GM21390 (cell line): ENCODE measurements around the gene SRBD1.

Source experiments
- ATAC-seq: cut with Tn5 transposase; IDR thresholded peaks from one replicate; pipeline ENCODE4 v1.9.1; 2021; ENCODE audit not compliant: unreplicated experiment

The SRBD1 gene

DNA sequence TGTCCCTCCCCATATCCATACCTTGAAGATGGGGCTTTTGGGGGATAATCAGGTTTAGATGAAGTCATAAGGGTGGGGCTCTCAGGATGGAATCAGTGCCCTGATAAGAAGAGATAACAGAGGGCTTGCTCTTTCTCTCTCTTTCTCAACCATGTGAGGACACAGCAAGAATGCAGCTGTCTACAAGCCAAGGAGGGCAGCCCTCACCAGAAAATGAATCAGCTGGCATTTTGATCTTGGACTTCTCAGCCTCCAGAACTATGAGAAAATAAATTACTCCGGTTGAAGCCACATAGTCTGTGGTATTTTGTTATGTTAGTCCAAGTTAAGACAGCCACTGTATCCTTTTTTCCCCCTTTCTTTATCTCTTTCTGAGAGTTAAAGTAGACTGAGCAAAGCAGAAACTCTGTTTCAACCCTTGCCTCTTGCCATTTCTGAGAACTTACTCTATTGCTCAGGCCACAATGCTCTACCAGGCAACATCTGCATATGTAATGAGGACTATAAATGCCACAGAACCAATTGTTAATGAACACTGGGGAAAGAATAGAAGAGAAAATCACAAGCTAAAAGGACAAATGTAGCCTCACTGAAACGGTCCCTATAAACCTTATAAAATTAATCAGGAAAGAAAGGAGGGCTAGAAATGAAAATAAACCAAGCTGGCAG, 56.9 kb downstream of the SRBD1 start:
- ATAC-seq: no peak

GRCh38 chr2:45551862-45552261, 59.2 kb downstream of the SRBD1 start:
- no peak for ATAC-seq

DNA sequence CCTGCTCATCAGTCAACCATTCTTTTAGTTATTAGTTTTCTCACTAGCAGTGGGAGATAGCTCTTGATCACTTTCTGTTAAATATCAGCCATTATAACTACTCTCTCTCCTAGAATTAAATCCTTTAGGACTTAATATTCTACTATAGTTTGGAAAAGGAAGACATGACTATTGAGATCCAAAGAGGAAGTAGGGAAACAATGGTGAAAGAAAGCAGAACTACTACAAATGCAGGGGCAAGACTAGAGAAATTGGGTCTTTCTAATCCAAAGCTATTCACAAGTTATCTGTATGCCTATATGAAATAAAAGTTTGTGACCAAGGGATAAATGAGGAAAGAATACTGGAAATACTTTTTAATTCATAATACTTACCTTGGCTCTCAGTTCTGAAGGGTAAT, 65.1 kb downstream of the SRBD1 start:
- ATAC-seq: no peak

DNA sequence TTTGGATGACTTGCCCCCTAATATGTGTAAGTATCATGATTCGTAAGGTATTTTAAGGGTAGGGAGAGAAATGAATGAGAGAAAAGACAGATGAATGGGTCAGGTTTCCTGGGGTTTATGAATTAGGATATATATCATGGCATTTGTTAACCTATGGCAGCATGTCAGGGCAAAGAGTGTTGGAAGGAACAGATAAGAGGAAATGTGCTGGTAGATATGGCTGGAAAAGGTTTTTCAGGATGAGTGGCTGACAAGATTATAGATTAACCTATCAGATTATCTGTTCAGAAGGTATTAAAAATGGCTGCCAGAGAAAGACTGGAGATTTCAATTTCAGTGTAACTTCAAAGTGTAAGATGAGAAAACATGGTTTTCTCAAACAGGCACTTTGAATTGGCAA, 67.8 kb downstream of the SRBD1 start:
- no peak for ATAC-seq

DNA sequence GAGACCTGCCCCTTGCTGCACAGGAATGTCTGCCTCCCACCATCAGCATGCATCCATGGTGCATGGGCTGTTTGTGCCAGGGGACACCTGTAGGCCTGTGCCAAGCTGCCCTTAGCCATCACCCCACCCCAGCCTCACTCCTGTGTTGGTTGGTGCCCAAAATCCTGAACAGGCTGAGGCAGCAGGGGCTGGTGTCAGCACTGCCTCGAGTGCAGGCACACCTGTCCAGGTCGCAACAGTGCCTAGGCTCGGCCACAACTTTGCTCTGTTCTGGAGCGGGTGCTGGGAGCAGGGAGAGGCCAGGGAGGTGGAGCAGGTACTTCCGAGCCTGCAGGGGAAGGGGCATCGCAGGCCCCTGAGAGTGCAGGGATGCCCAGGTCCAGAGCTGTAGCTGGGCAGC, 69.1 kb downstream of the SRBD1 start:
- ATAC-seq: no peak

GRCh38 chr2:45541450-45541849, 69.6 kb downstream of the SRBD1 start:
- no peak for ATAC-seq

DNA sequence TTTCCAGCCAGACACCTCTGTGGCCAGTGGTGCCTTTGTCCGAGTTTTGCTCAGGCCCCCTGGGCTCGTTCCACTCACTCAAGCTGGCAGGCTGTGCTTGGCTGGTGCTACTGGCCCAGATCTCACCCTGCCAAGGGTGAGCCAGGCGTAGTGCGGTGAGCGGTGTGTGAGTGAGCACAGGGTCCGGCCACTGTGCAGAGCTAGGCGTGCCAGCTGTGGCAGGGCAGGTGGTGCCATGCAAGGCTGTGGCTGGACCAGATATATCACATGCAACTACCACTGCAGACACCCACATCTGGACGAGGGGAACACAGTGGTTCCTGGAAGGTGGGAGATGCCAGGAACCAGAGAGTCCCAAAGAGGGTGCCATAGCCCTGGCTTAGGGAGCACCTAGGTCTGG, 70.1 kb downstream of the SRBD1 start:
- ATAC-seq: no peak

DNA sequence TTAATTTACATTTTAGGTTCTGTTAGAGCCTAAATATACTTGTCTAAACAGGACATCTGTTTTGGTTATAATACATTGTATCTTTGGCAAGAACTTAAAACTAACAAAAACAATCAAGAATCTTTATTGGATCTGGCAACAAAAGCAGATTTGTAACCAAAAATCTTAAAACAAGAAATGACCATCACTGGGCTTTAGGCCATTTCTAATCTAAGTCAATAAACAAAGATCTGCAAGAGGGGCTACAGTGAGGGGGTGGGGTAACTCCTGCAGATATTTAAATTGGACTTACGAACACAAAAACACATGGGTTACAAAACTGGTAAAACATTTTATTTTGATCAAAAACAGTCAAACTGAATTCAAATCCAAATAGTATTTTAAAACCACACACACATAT, 77.3 kb downstream of the SRBD1 start:
- ATAC-seq: no peak

DNA sequence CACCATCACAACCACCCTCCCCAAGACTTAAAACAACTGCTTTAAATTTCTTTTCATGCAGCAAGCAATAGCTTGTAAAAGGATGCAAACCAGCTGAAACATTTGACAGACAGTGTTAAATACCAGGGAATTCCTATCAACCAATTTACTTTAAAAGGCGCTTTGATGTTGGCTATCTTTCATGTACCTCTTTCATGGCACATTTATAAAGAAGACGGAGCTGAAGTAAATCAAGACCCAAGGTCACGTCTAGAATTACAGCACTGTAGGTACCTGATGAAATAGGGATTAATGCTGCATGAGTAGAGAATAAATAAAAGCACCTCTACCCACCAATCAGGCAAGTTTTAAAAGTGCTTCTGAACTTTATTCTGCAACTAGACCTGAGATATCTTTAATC, 78.9 kb downstream of the SRBD1 start:
- ATAC-seq: no peak

DNA sequence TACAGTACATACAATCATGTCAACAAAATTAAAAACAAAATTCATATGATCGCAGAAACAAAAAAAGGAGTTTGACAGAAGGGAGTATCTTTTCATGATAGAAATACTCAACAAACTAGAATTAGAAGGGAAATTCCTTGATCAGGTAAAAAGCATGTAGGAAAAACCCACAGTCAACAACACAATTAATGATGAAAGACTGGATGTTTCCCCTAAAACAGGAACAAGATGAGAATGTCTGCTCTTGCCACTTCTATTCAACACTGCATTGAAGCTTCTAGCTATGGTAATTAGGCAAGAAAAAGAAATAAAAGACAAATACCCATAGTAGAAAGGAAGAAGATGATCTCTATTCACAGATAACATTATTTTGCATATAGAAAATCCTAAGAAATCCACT, 87.1 kb downstream of the SRBD1 start:
- ATAC-seq: no peak

DNA sequence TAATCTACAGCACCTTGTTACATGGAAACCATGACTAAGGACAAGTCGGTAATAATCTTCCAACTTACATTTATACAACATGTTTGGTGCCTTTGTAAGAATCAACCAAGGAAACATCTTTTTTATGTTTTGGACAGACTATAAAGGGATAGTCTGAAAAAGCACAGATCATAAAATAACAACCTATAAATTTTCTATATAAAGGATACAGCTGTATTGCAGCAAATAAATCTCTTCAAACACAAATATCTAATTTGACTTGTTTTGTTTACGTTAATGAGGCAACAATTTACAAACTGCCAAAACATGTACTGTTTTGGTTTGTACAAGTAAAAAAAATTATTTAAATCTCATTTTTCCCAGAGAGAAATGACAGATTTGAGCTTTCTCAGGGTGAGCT, 92.5 kb downstream of the SRBD1 start:
- no peak for ATAC-seq

DNA sequence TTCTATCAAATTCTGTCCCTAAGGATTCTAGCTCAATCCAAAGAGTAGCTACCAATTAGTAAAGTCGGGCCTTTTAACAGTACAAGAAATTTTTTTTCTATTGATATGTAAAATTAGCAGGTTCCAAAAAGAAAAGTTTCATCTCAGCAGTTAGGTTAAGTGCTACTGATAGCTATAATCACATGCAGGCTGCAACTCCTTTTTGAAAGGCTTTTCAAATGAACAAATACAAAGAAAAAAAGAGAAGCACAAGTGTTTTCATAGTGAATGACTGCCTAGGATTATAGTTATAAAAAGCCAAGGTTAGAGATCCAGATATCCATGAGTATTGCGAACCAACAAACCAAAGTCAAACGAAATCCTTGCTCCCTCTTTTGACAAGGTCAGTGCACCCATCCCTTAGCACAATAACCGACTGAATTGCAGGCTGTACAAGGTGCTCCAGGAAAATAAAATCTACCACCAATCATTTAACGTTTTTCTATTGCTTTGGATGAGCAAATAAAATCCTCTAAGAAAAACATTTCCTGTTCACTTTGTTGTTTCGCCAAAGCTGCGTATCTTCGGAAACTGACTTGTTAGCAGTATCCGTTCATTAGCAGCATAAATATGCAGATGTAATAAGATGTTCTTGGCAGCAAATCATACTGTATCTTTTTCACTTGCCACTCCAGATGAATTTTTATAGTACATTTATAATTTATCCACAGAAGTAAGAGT, 100.2 kb downstream of the SRBD1 start:
- no peak for ATAC-seq

- no peak for ATAC-seq
Observed at GRCh38 chr2:45506756-45507155, 104.3 kb downstream of the SRBD1 start.

DNA sequence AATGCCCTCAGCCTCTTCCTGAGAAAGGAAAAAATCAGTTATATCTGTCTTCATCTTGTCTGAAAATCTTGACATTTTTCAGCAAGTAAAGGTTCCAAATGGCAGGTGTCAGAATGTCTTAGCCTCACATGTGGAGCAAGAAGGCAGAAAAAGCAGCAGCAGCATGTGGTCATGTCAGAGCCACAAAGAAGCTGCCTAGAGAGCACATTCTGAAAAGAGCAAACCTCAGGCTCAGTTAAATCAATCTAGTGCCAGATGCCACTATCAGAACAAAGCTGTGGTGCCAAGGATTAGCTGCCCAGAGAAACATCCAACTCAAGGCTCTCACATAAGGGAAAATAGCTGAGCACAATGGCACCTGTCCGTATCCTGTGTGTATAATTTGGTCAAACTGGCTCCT, 105.9 kb downstream of the SRBD1 start:
- ATAC-seq: no peak

DNA sequence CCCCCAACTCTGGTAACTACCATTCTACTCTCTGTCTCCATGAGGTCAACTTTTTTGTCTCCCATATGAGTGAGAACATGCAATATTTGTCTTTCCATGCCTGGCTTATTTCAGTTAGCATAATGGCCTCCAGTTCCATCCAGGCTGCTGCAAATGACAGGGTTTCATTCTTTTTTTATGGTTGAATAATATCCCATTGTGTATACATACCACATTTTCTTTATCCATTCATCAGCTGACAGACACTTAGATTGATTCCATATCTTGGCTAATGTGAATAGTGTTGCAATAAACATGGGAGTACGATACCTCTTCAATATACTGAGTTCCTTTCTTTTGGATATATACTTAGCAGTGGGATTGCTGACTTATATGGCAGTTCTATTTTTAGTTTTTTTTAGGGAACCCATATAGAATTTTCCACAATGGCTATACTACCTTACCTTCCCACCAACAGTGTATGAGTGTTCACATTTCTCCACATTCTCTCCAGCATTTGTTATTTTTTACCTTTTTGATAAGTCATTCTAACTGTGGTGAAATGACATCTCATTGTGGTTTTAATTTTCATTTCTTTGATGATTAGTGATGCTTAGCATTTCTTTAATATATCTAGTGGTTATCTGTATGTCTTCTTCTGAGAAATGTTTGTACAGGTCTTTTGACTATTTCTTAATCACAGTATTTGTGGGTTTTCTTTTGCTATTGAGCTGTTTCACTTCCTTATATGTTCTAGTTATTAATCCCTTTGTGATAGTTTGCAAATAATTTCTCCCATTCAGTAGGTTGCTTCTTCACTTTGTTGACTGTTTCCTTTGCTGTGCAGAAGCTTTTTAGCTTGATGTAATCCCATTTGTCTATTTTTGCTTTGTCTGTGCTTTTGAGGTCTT, 112.2 kb downstream of the SRBD1 start:
- ATAC-seq: no peak

- peak; percentile 61 for ATAC-seq
Observed at GRCh38 chr2:45497355-45497754, 113.7 kb downstream of the SRBD1 start.

GRCh38 chr2:45496869-45497268, 114.2 kb downstream of the SRBD1 start:
- no peak for ATAC-seq

GRCh38 chr2:45494978-45495293, 116.1 kb downstream of the SRBD1 start:
- ATAC-seq: no peak

DNA sequence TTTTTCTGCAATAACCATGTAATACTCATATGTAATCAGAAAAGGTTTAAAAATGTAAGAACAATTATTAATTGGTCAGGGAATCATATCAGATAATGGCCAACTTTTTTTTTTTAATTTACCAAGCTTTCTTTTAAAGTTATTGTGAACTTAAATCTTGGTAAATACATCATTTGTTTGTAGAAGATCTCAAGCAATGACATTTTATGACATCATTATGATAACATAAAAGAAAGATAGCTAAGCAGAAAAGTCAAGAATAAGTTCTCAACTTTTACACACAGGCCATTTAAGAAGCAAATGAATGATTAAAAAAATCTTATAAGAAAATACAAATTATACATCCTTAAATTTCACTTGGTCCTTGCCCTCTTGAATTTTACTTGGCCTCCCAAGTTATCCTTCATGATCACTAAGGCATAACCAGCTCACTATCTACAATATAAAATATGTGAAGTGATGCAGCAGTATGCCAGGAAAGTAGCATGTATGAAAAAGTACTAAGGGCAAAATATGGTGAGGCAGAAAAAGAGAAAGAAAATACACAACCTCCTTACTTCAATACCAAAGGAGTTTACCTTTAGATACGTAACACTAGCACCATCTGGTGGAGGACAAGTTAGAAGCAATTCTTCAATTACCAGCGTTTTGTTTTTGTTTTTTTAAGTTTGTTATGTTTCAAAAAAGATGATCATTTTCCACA, 116.6 kb downstream of the SRBD1 start:
- no peak for ATAC-seq

- no peak for ATAC-seq
Observed at GRCh38 chr2:45484965-45485364, 126.1 kb downstream of the SRBD1 start.

- ATAC-seq: no peak
Observed at GRCh38 chr2:45483997-45484396, 127.1 kb downstream of the SRBD1 start.
